H9 (cell line): ENCODE measurements around the gene MORC1. TPM values are rescaled to one million over a fixed set of nuclear protein-coding genes. Genes with fewer than 3 reads are reported as not detected.
A peak's percentile ranks its signal among the peaks of the same experiment; 100 is the strongest.

Experiments used
- DNase-seq: peaks from one replicate; pipeline ENCODE4 v3.0.0-alpha.2; 2017
- H2AFZ ChIP-seq: one replicate; pipeline ENCODE4 v1.6.1; 2013; ENCODE audit warnings: mild to moderate bottlenecking, low read length, control low read depth, moderate library complexity
- H2AK5ac ChIP-seq: 2 replicates; pipeline ENCODE4 v1.6.1; 2013; ENCODE audit warnings: low read length, control low read depth, mixed read lengths; ENCODE audit not compliant: insufficient read length
- H2BK120ac ChIP-seq: one replicate; pipeline ENCODE4 v1.6.1; 2013; ENCODE audit warnings: low read depth, mild to moderate bottlenecking, low read length, control low read depth, inconsistent platforms; ENCODE audit not compliant: poor library complexity, severe bottlenecking
- H2BK12ac ChIP-seq: 2 replicates; pipeline ENCODE4 v1.6.1; 2013; ENCODE audit warnings: low read length, control low read depth, mixed read lengths, low read depth; ENCODE audit not compliant: insufficient read length
- H2BK15ac ChIP-seq: 2 replicates; pipeline ENCODE4 v1.6.1; 2013; ENCODE audit warnings: low read depth, low read length, control low read depth
- H2BK20ac ChIP-seq: one replicate; pipeline ENCODE4 v1.6.1; 2013; ENCODE audit warnings: low read depth, mild to moderate bottlenecking, low read length, control low read depth, inconsistent platforms; ENCODE audit not compliant: poor library complexity, severe bottlenecking
- H2BK5ac ChIP-seq: 2 replicates; pipeline ENCODE4 v1.6.1; 2013; ENCODE audit warnings: low read length, control low read depth, mixed read lengths; ENCODE audit not compliant: insufficient read length
- H3K14ac ChIP-seq: 2 replicates; pipeline ENCODE4 v1.6.1; 2013; ENCODE audit warnings: low read length, control low read depth; ENCODE audit not compliant: insufficient read depth
- H3K18ac ChIP-seq: 2 replicates; pipeline ENCODE4 v1.6.1; 2013; ENCODE audit warnings: low read depth, mild to moderate bottlenecking, mixed read lengths, low read length, control low read depth; ENCODE audit not compliant: insufficient read length
- H3K23ac ChIP-seq: 2 replicates; pipeline ENCODE4 v1.6.1; 2013; ENCODE audit warnings: low read length, control low read depth, mixed read lengths, low read depth; ENCODE audit not compliant: insufficient read length
- H3K23me2 ChIP-seq: 2 replicates; pipeline ENCODE4 v1.6.1; 2013; ENCODE audit warnings: low read depth, mild to moderate bottlenecking, mixed read lengths, low read length, control low read depth; ENCODE audit not compliant: insufficient read length, poor library complexity, severe bottlenecking
- H3K27ac ChIP-seq: 2 replicates; pipeline ENCODE4 v1.5.1; 2013; ENCODE audit warnings: low read length, control low read depth, mixed read lengths, low read depth; ENCODE audit not compliant: insufficient read length
- H3K27me3 ChIP-seq: 2 replicates; pipeline ENCODE4 v1.6.1; 2013; ENCODE audit warnings: low read length, control low read depth, inconsistent platforms; ENCODE audit not compliant: insufficient read depth
- H3K4ac ChIP-seq: 2 replicates; pipeline ENCODE4 v1.6.1; 2013; ENCODE audit warnings: low read depth, mild to moderate bottlenecking, control low read depth, inconsistent platforms, low read length, moderate library complexity
- H3K4me1 ChIP-seq: 2 replicates; pipeline ENCODE4 v1.6.1; 2013; ENCODE audit warnings: low read length, control low read depth, inconsistent platforms; ENCODE audit not compliant: insufficient read depth
- H3K4me2 ChIP-seq: 2 replicates; pipeline ENCODE4 v1.6.1; 2013; ENCODE audit warnings: low read length, control low read depth, mixed read lengths; ENCODE audit not compliant: insufficient read length, insufficient read depth
- H3K56ac ChIP-seq: 2 replicates; pipeline ENCODE4 v1.6.1; 2013; ENCODE audit warnings: low read depth, mild to moderate bottlenecking, mixed read lengths, low read length, control low read depth; ENCODE audit not compliant: insufficient read length
- H3K79me1 ChIP-seq: 2 replicates; pipeline ENCODE4 v1.6.1; 2013; ENCODE audit warnings: low read depth, mild to moderate bottlenecking, moderate library complexity, low read length, control low read depth, inconsistent platforms; ENCODE audit not compliant: insufficient read depth, poor library complexity, severe bottlenecking
- H3K79me2 ChIP-seq: 2 replicates; pipeline ENCODE4 v1.6.1; 2013; ENCODE audit warnings: low read length, control low read depth, inconsistent platforms; ENCODE audit not compliant: insufficient read depth
- H3K9ac ChIP-seq: 2 replicates; pipeline ENCODE4 v1.6.1; 2013; ENCODE audit warnings: low read length, control low read depth, mixed read lengths; ENCODE audit not compliant: insufficient read length; ENCODE audit errors: extremely low read depth
- H3K9me3 ChIP-seq: one replicate; pipeline ENCODE4 v1.6.1; 2013; ENCODE audit warnings: low read depth, low read length, inconsistent platforms; ENCODE audit not compliant: control insufficient read depth
- H3T11ph ChIP-seq: one replicate; pipeline ENCODE4 v1.6.1; 2013; ENCODE audit warnings: mild to moderate bottlenecking, low read length, control low read depth, inconsistent platforms
- H4K20me1 ChIP-seq: one replicate; pipeline ENCODE4 v1.6.1; 2013; ENCODE audit not compliant: control insufficient read depth, insufficient read length, insufficient read depth
- H4K5ac ChIP-seq: 2 replicates; pipeline ENCODE4 v1.6.1; 2013; ENCODE audit warnings: low read depth, mild to moderate bottlenecking, mixed read lengths, low read length, control low read depth; ENCODE audit not compliant: insufficient read length
- H4K8ac ChIP-seq: replicated peaks from 2 replicates; pipeline ENCODE4 v1.6.1; 2013; ENCODE audit warnings: low read length, control low read depth, mixed read lengths, low read depth; ENCODE audit not compliant: insufficient read length
- H4K91ac ChIP-seq: 2 replicates; pipeline ENCODE4 v1.6.1; 2013; ENCODE audit warnings: low read depth, mild to moderate bottlenecking, moderate library complexity, mixed read lengths, low read length, control low read depth; ENCODE audit not compliant: insufficient read length
- H3K27ac Mint-ChIP-seq, 3 experiments: 2 replicates in 2 of 3; 3 replicates in 1 of 3; pipeline ENCODE4 v1.8.0; 2020 to 2021; ENCODE audit warnings: mixed read lengths in 3 of 3, mild to moderate bottlenecking in 1 of 3, moderate library complexity in 1 of 3
- H3K27me3 Mint-ChIP-seq: 2 replicates; pipeline ENCODE4 v1.8.0; 2021; ENCODE audit warnings: low read depth, mild to moderate bottlenecking, moderate library complexity, mixed read lengths
- H3K36me3 Mint-ChIP-seq, 3 experiments: 2 replicates in 2 of 3; 3 replicates in 1 of 3; pipeline ENCODE4 v1.8.0; 2020 to 2021; ENCODE audit warnings: low read depth in 3 of 3, mixed read lengths in 3 of 3; ENCODE audit not compliant: insufficient read depth in 1 of 3
- H3K4me1 Mint-ChIP-seq, 2 experiments: 2 replicates each; pipeline ENCODE4 v1.8.0; 2020; ENCODE audit warnings: mixed read lengths in 2 of 2
- H3K4me3 Mint-ChIP-seq, 2 experiments: 2 replicates in 1 of 2; 3 replicates in 1 of 2; pipeline ENCODE4 v1.8.0; 2020 to 2021; ENCODE audit warnings: mild to moderate bottlenecking in 2 of 2, mixed read lengths in 2 of 2, moderate library complexity in 1 of 2
- H3K9me3 Mint-ChIP-seq, 2 experiments: 2 replicates in 1 of 2; 3 replicates in 1 of 2; pipeline ENCODE4 v1.8.0; 2020; ENCODE audit warnings: mild to moderate bottlenecking in 2 of 2, mixed read lengths in 2 of 2, moderate library complexity in 1 of 2
- CTCF ChIP-seq: fragments of 200-600 bp; sonication (generic); conservative IDR thresholded peaks from 3 replicates; pipeline ENCODE4 v1.8.0; 2021; ENCODE audit warnings: antibody characterized with exemption, mild to moderate bottlenecking
- WGBS: extraction: QIAGEN DNeasy Blood & Tissue Kit; methylation state at CpG from one replicate; pipeline ENCODE4 v1.1.7; 2013; ENCODE audit warnings: missing lambda C conversion rate, low lambda C conversion rate, mixed read lengths; ENCODE audit not compliant: insufficient read length; ENCODE audit errors: extremely low coverage; 5-methylcytosine and 5-hydroxymethylcytosine counted together
- total RNA-seq: library from RNA; stranded (reverse); gene quantifications from 2 replicates; pipeline ENCODE4 v1.2.1, GENCODE V29; 2021

The MORC1 gene
- total RNA-seq, 1 experiment from 2014 or later, result not detected

GRCh38 chr3:108951820-108952501, 166.0 kb downstream of the MORC1 start:
- peak overlapping the region in 1 of 3 experiments; percentile 3; a peak in 1 of 7 replicates for H3K27ac Mint-ChIP-seq
- H2AFZ ChIP-seq, result no peak overlapping the region
- no peaks in the 10 kb centered on the region for H3K27me3 Mint-ChIP-seq
- no peaks in the 10 kb centered on the region for H3K27me3 ChIP-seq
- no peak overlapping the region for H3K4ac ChIP-seq
- H2BK15ac ChIP-seq, result no peak overlapping the region
- no peak overlapping the region for H2AK5ac ChIP-seq
- H4K20me1 ChIP-seq, result no peaks in the 10 kb centered on the region
- WGBS, result no CpG with 5 or more reads among the region's 7 CpGs
- no peak overlapping the region for H4K91ac ChIP-seq
- H3K4me2 ChIP-seq, result no peak overlapping the region
- no peaks in the 10 kb centered on the region for H3K9me3 ChIP-seq
- H3K4me1 ChIP-seq, result no peaks in the 10 kb centered on the region
- H3K27ac ChIP-seq, result no peak overlapping the region
- no peak overlapping the region for H3K18ac ChIP-seq
- H3K23ac ChIP-seq, result no peak overlapping the region
- H3K9ac ChIP-seq, result no peak overlapping the region
- H4K8ac ChIP-seq, result no peak overlapping the region
- H3K36me3 Mint-ChIP-seq, result no peaks in the 10 kb centered on the region
- H3K9me3 Mint-ChIP-seq, result no peaks in the 10 kb centered on the region
- H3K14ac ChIP-seq, result no peak overlapping the region
- H3K79me2 ChIP-seq, result no peaks in the 10 kb centered on the region
- no peak overlapping the region for H4K5ac ChIP-seq
- H3K56ac ChIP-seq, result no peak overlapping the region
- H2BK20ac ChIP-seq, result no peak overlapping the region
- H3T11ph ChIP-seq, result no peak overlapping the region
- H2BK120ac ChIP-seq, result no peak overlapping the region
- no peaks in the 10 kb centered on the region for H3K79me1 ChIP-seq
- DNase-seq, result no peak
- H3K4me1 Mint-ChIP-seq, result no peaks in the 10 kb centered on the region
- TF ChIP-seq CTCF, result no peak
- H2BK12ac ChIP-seq, result no peak overlapping the region
- no peak overlapping the region for H3K4me3 Mint-ChIP-seq
- H2BK5ac ChIP-seq, result no peak overlapping the region
- no peaks in the 10 kb centered on the region for H3K23me2 ChIP-seq
